H1 (cell line): ENCODE data around the gene PKIB. TPM values are rescaled to one million over a fixed set of nuclear protein-coding genes. Genes with fewer than 3 reads are reported as not detected.

ENCODE experiments used
- CBX5 ChIP-seq: fragments of 300-800, 300-1000 bp; sonication (generic); IDR thresholded peaks from 2 replicates; pipeline ENCODE4 v1.7.1; 2016; ENCODE audit warnings: antibody characterized with exemption, low read length, low read depth
- CTCF ChIP-seq, 3 experiments: IDR thresholded peaks; 1 replicate in 2 of 3; 2 replicates in 1 of 3; pipeline versions ENCODE4 v1.5.1 to v1.6.1; 2011; ENCODE audit warnings: low read length in 3 of 3, mild to moderate bottlenecking in 3 of 3, inconsistent platforms in 2 of 3, low read depth in 1 of 3, moderate library complexity in 1 of 3; ENCODE audit not compliant: insufficient read depth in 1 of 3; ENCODE audit errors: control extremely low read depth in 1 of 3
- MAX ChIP-seq: IDR thresholded peaks from 2 replicates; pipeline ENCODE4 v1.6.1; 2012; ENCODE audit warnings: inconsistent platforms
- NANOG ChIP-seq: IDR thresholded peaks from 2 replicates; pipeline ENCODE4 v1.6.1; 2011; ENCODE audit warnings: low read length, low read depth, mild to moderate bottlenecking, inconsistent platforms; ENCODE audit not compliant: insufficient read depth, poor library complexity, severe bottlenecking
- POLR2AphosphoS5 ChIP-seq: IDR thresholded peaks from 2 replicates; pipeline ENCODE4 v1.6.1; 2011; ENCODE audit warnings: low read depth, low read length
- SIN3A ChIP-seq, 2 experiments: IDR thresholded peaks in 1 of 2; conservative IDR thresholded peaks in 1 of 2; 2 replicates each; pipeline ENCODE4 v1.6.1; 2011 to 2012; ENCODE audit warnings: low read length in 2 of 2, improper control_type of control experiment in 1 of 2, low read depth in 1 of 2, mild to moderate bottlenecking in 1 of 2
- TAF1 ChIP-seq: IDR thresholded peaks from 2 replicates; pipeline ENCODE4 v1.6.1; 2011; ENCODE audit warnings: mild to moderate bottlenecking, low read depth, low read length
- USF2 ChIP-seq: IDR thresholded peaks from 2 replicates; pipeline ENCODE4 v1.6.1; 2011; ENCODE audit warnings: low read length, improper control_type of control experiment
- polyA plus RNA-seq, 7 experiments: library from polyadenylated mRNA; depleted of rRNA in 3 of 7; stranded (reverse) in 5 of 7; unstranded in 2 of 7; fragments of >200 nt in 5 of 7; fragments of 200-250 nt in 2 of 7; gene quantifications; 1 replicate in 5 of 7; 2 replicates in 1 of 7; 4 replicates in 1 of 7; pipeline versions ENCODE4 v1.2.1 to v1.2.3, GENCODE V29; 2011 to 2013; ENCODE audit warnings: missing spikeins in 2 of 7, mixed read lengths in 2 of 7
- total RNA-seq: library from RNA; stranded (reverse); fragmentation: NEBNext Ultra II Directional; extraction: Animal tissue kit (Norgen Biotek cat#: 25700); gene quantifications from 2 replicates; pipeline ENCODE4 v1.2.1, GENCODE V29; 2021

Gene PKIB
- total and polyA plus RNA-seq, 2 of the 8 experiments (the other 6 are each of a cell fraction or from before 2014, with no cell fraction given): 13.5 to 73.3 TPM

GRCh38 chr6:122609881-122610689 is at the start of gene PKIB (continued):
- TF ChIP-seq USF2 (peak; percentile 25; the same call in 1 of the 2 replicates), CTCF (IDR thresholded peaks at IDR 0.05; ENCODE audit: control extremely low read depth in 1 of 3, insufficient read depth in 1 of 3, low read depth in 1 of 3, low read length in 3 of 3) (peak; percentile 55 to 78 (median 55)), NANOG (no peak), CBX5 (no peak), TAF1 (peak; percentile 82), SIN3A (conservative IDR thresholded peaks at IDR 0.05 in 1 of 2, IDR thresholded peaks at IDR 0.05 in 1 of 2; ENCODE audit: low read depth in 1 of 2, low read length in 2 of 2) (peak in 1 of 2 experiments; percentile 24; a peak in 1 of 4 replicates), MAX (peak; percentile 76), POLR2AphosphoS5 (peak; percentile 37; the same call in 1 of the 2 replicates)
